Right lobe of liver (tissue), 4 donors: ENCODE results near the gene ZNF521.

ENCODE experiments used
- CTCF ChIP-seq, 4 donors: fragments of 200-600 bp in 3 of 4; fragments of 450-650 bp in 1 of 4; IDR thresholded peaks; one replicate each; pipeline versions ENCODE4 v1.5.1 to v1.8.0; 2016 to 2022; ENCODE audit warnings: antibody characterized with exemption in 4 of 4, mild to moderate bottlenecking in 2 of 4
- POLR2A ChIP-seq: fragments of 450-650 bp; IDR thresholded peaks from one replicate; pipeline ENCODE4 v1.6.1; 2017; ENCODE audit warnings: antibody characterized with exemption, mild to moderate bottlenecking
- donor health status: DM: no; HTN: no; CAD: no.
- donor health status: DM: no; HTN: no; CAD: no.
- donor health status: DM: no; HTN: yes; CAD: no.

GRCh38 chr18:25093141-25093540 is 258.8 kb downstream of the ZNF521 start:
- TF ChIP-seq CTCF (IDR thresholded peaks at IDR 0.05) (no peak), POLR2A (no peak)
